Upper lobe of left lung (tissue), 4 donors: Measurements from ENCODE around the gene CTAG1B.

Source experiments
- POLR2A ChIP-seq, 4 donors: fragments of 450-650 bp; IDR thresholded peaks; one replicate each; pipeline ENCODE4 v1.5.1; 2016 to 2017; ENCODE audit warnings: antibody characterized with exemption in 4 of 4, mild to moderate bottlenecking in 2 of 4
- TF ChIP-seq, protein P1 (sequence below), 6 experiments: fragments of 450-650 bp in 4 of 6; fragments of 200-600 bp in 2 of 6; sonication (generic) in 2 of 6; IDR thresholded peaks; one replicate each; pipeline ENCODE4 v1.5.1; 2016 to 2019; ENCODE audit warnings: antibody characterized with exemption in 6 of 6

DNA sequence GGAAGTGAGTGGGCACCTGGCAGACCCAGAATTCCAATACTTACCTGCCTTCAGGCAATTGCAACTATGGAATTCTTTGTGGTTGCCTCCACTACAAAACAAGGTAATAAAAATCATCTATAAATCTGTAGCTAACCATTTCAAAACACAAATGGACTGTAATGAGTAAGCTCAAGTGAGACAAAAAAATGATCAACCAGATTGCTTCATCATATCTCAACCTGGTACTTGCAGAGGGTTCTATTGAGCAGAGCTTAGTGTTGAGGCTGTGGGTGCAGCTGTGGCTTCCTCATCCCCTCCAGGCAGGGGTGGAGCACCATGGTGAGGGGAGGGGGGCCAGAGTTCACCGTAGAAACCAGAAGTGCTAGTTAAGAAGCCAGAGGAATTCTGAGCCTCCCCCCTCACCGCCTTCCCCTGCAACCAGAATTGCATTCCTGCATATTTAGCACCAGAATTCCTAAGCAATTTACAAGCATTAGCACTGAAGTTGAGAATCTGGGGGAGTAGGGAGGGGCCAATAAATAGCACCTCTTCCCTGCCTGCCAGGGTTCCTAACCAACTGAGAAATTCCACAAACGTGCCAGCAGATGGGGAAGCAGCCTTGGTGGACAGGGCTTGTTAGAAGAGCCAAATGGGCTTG is 22.7 kb downstream of the CTAG1B start:
- no peak for TF ChIP-seq POLR2A (IDR thresholded peaks at IDR 0.05)
- TF ChIP-seq, protein P1, sequence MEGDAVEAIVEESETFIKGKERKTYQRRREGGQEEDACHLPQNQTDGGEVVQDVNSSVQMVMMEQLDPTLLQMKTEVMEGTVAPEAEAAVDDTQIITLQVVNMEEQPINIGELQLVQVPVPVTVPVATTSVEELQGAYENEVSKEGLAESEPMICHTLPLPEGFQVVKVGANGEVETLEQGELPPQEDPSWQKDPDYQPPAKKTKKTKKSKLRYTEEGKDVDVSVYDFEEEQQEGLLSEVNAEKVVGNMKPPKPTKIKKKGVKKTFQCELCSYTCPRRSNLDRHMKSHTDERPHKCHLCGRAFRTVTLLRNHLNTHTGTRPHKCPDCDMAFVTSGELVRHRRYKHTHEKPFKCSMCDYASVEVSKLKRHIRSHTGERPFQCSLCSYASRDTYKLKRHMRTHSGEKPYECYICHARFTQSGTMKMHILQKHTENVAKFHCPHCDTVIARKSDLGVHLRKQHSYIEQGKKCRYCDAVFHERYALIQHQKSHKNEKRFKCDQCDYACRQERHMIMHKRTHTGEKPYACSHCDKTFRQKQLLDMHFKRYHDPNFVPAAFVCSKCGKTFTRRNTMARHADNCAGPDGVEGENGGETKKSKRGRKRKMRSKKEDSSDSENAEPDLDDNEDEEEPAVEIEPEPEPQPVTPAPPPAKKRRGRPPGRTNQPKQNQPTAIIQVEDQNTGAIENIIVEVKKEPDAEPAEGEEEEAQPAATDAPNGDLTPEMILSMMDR (IDR thresholded peaks at IDR 0.05) = no peak
